ENCODE results near the gene HIPK2.

DNA sequence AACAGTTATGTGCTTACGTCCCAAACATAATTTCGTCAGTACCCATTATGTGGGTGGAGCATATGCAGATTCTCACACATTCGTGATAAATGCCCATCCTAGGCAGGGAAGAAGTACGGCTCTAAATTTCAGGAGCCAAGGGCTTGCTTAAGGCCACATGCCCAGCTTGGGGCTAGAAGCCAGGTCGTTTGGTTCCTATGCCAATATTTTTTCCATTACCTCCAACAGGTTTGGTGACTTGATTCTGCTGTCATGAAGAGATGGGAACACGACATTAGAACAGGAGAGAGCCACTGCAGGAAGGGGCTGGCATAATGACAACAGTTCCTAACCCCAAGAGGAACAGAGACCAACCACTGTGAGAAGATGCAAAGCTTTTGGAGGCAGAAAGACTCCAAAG, 85.1 kb downstream of the HIPK2 start:
- TF ChIP-seq, protein P1, sequence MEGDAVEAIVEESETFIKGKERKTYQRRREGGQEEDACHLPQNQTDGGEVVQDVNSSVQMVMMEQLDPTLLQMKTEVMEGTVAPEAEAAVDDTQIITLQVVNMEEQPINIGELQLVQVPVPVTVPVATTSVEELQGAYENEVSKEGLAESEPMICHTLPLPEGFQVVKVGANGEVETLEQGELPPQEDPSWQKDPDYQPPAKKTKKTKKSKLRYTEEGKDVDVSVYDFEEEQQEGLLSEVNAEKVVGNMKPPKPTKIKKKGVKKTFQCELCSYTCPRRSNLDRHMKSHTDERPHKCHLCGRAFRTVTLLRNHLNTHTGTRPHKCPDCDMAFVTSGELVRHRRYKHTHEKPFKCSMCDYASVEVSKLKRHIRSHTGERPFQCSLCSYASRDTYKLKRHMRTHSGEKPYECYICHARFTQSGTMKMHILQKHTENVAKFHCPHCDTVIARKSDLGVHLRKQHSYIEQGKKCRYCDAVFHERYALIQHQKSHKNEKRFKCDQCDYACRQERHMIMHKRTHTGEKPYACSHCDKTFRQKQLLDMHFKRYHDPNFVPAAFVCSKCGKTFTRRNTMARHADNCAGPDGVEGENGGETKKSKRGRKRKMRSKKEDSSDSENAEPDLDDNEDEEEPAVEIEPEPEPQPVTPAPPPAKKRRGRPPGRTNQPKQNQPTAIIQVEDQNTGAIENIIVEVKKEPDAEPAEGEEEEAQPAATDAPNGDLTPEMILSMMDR (IDR thresholded peaks at IDR 0.05) = no peak
- no peak for TF ChIP-seq POLR2A (IDR thresholded peaks at IDR 0.05)
